Measurements from ENCODE around the gene PRKD1. TPM values are rescaled to one million over a fixed set of nuclear protein-coding genes. Genes with fewer than 3 reads are reported as not detected.

PRKD1 gene
- total and polyA plus RNA-seq, 2 donors (not counting 1 experiment from before 2014, with no cell fraction given) = 0.03 to 4.3 TPM

DNA sequence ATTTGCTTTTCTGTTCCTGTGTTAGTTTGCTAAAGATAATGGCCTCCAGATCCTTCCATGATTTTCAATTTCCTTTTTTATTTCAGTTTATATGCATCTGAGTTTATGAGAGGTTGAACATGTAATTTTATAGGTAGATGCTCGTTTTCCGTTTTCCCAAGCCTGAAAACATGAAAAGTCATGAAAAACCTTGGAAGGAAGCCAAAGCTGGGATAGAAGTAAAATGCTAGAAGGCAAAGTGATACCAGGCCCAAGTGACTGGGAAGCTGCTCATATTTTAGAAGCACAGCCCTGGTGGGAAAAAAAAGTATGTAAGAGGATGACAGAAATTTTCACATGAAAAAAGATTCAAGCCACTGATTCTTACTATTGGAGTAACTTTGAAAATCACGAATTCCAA lies 290.8 kb downstream of the PRKD1 start:
- H3K4me1 Mint-ChIP-seq = no peaks in the 10 kb centered on the region
- Histone ChIP-seq H3K4me1 (ENCODE audit: control insufficient read depth in 2 of 2, insufficient read depth in 2 of 2, low read length in 2 of 2) (no peaks in the 10 kb centered on the region), H3K4me3 (ENCODE audit: control extremely low read depth in 1 of 5, extremely low read depth in 1 of 5, insufficient read depth in 1 of 5, low read depth in 2 of 5, low read length in 4 of 5) (no peak overlapping the region), H3K27ac (ENCODE audit: low read length in 2 of 2) (no peak overlapping the region), H3K36me3 (replicated peaks in 1 of 2; ENCODE audit: control extremely low read depth in 1 of 2, control insufficient read depth in 1 of 2, extremely low read depth in 1 of 2, insufficient read depth in 2 of 2, low read length in 1 of 2) (no peaks in the 10 kb centered on the region), H3K27me3 (replicated peaks in 1 of 4; ENCODE audit: control extremely low read depth in 1 of 4, control insufficient read depth in 3 of 4, insufficient read depth in 4 of 4, low read length in 3 of 4) (no peaks in the 10 kb centered on the region), H3K9me3 (ENCODE audit: control extremely low read depth in 1 of 3, control insufficient read depth in 2 of 3, insufficient read depth in 1 of 3, low read length in 2 of 3) (no peaks in the 10 kb centered on the region), H4K20me1 (ENCODE audit: control insufficient read depth, insufficient read depth, low read length, poor library complexity, severe bottlenecking) (no peaks in the 10 kb centered on the region), H3K9ac (ENCODE audit: low read length) (no peak overlapping the region), H2AFZ (ENCODE audit: insufficient read depth, low read depth, low read length, poor library complexity, severe bottlenecking) (no peak overlapping the region), H3K4me2 (replicated peaks; ENCODE audit: low read depth, low read length, poor library complexity, severe bottlenecking) (no peak overlapping the region), H3K79me2 (ENCODE audit: control insufficient read depth, insufficient read depth, low read length) (no peaks in the 10 kb centered on the region)
- H3K4me3 Mint-ChIP-seq = no peak overlapping the region
- POLR2A ChIA-PET = no interaction called here
- no peaks in the 10 kb centered on the region for H3K9me3 Mint-ChIP-seq (ENCODE audit: insufficient read depth)
- 67% methylated on average over 2 of the region's 3 CpGs for WGBS (ENCODE audit: insufficient coverage)
- no peak for ATAC-seq (ENCODE audit: low read depth)
- H3K27me3 Mint-ChIP-seq = no peaks in the 10 kb centered on the region
- CTCF ChIA-PET = no interaction called here
- no peak for DNase-seq
- intact Hi-C loops (cut with micrococcal nuclease) = no loop called here
- no peak overlapping the region for H3K27ac Mint-ChIP-seq
- TF ChIP-seq EZH2 (IDR thresholded peaks at IDR 0.05; ENCODE audit: borderline replicate concordance, insufficient read depth, low read depth, low read length, poor library complexity, severe bottlenecking) (no peak), CTCF (IDR thresholded peaks at IDR 0.05) (no peak)

- Histone ChIP-seq H4K20me1 (ENCODE audit: control insufficient read depth, insufficient read depth, low read length, poor library complexity, severe bottlenecking) (no peaks in the 10 kb centered on the region), H3K4me1 (ENCODE audit: control insufficient read depth in 2 of 2, insufficient read depth in 2 of 2, low read length in 2 of 2) (no peaks in the 10 kb centered on the region), H3K4me3 (ENCODE audit: control extremely low read depth in 1 of 5, extremely low read depth in 1 of 5, insufficient read depth in 1 of 5, low read depth in 2 of 5, low read length in 4 of 5) (no peak overlapping the region), H3K27me3 (replicated peaks in 1 of 4; ENCODE audit: control extremely low read depth in 1 of 4, control insufficient read depth in 3 of 4, insufficient read depth in 4 of 4, low read length in 3 of 4) (no peaks in the 10 kb centered on the region), H3K9ac (ENCODE audit: low read length) (no peak overlapping the region), H3K9me3 (ENCODE audit: control extremely low read depth in 1 of 3, control insufficient read depth in 2 of 3, insufficient read depth in 1 of 3, low read length in 2 of 3) (no peaks in the 10 kb centered on the region), H3K27ac (ENCODE audit: low read length in 2 of 2) (no peak overlapping the region), H3K36me3 (replicated peaks in 1 of 2; ENCODE audit: control extremely low read depth in 1 of 2, control insufficient read depth in 1 of 2, extremely low read depth in 1 of 2, insufficient read depth in 2 of 2, low read length in 1 of 2) (no peaks in the 10 kb centered on the region), H3K4me2 (replicated peaks; ENCODE audit: low read depth, low read length, poor library complexity, severe bottlenecking) (no peak overlapping the region), H2AFZ (ENCODE audit: insufficient read depth, low read depth, low read length, poor library complexity, severe bottlenecking) (no peak overlapping the region), H3K79me2 (ENCODE audit: control insufficient read depth, insufficient read depth, low read length) (no peaks in the 10 kb centered on the region)
- POLR2A ChIA-PET = no interaction called here
- WGBS (ENCODE audit: insufficient coverage) = 67% methylated on average over 1 of the region's 5 CpGs
- CTCF ChIA-PET = no interaction called here
- ATAC-seq (ENCODE audit: low read depth) (no peak), DNase-seq (no peak)
- Mint-ChIP-seq H3K4me3 (no peak overlapping the region), H3K4me1 (no peaks in the 10 kb centered on the region), H3K27me3 (no peaks in the 10 kb centered on the region), H3K27ac (no peak overlapping the region), H3K9me3 (ENCODE audit: insufficient read depth) (no peaks in the 10 kb centered on the region)
- no peak for TF ChIP-seq EZH2 (IDR thresholded peaks at IDR 0.05; ENCODE audit: borderline replicate concordance, insufficient read depth, low read depth, low read length, poor library complexity, severe bottlenecking)
- TF ChIP-seq CTCF (IDR thresholded peaks at IDR 0.05) = no peak
- intact Hi-C loops (cut with micrococcal nuclease) = no loop called here
Observed at GRCh38 chr14:29630566-29631160, 297.0 kb downstream of the PRKD1 start.
